ENCODE results near the gene VIL1. TPM values are rescaled to one million over a fixed set of nuclear protein-coding genes. Genes with fewer than 3 reads are reported as not detected.

The VIL1 gene
- polyA plus RNA-seq, 1 donor from 2014 or later, result not detected

- Histone ChIP-seq H3F3A (ENCODE audit: insufficient read depth, low read length, poor library complexity, severe bottlenecking) (no peaks in the 10 kb centered on the region), H3K9me3 (ENCODE audit: low read length) (no peaks in the 10 kb centered on the region), H3K9me2 (ENCODE audit: insufficient read depth, low read length) (no peaks in the 10 kb centered on the region), H3K27me3 (ENCODE audit: insufficient read depth, low read depth, low read length) (no peaks in the 10 kb centered on the region), H4K20me1 (ENCODE audit: insufficient read depth) (no peaks in the 10 kb centered on the region), H3K4me2 (ENCODE audit: low read length) (no peak overlapping the region), H3K36me3 (ENCODE audit: insufficient read depth, low read length) (no peaks in the 10 kb centered on the region), H3K27ac (ENCODE audit: low read length) (no peak overlapping the region), H3K4me3 (ENCODE audit: low read length) (no peak overlapping the region), H3K9ac (ENCODE audit: low read length) (no peak overlapping the region), H2AFZ (ENCODE audit: low read depth, low read length) (no peak overlapping the region), H3K79me2 (replicated peaks; ENCODE audit: insufficient read depth, low read length) (no peaks in the 10 kb centered on the region)
- TF ChIP-seq SMC3 (conservative IDR thresholded peaks at IDR 0.05; ENCODE audit: poor library complexity) (no peak), EP300 (conservative IDR thresholded peaks at IDR 0.05; ENCODE audit: poor library complexity, severe bottlenecking) (no peak), POLR2AphosphoS5 (IDR thresholded peaks at IDR 0.05) (no peak), MXI1 (conservative IDR thresholded peaks at IDR 0.05; ENCODE audit: poor library complexity, severe bottlenecking) (no peak), RAD21 (conservative IDR thresholded peaks at IDR 0.05) (no peak), TAF1 (IDR thresholded peaks at IDR 0.05; ENCODE audit: low read depth) (no peak), EZH2 (IDR thresholded peaks at IDR 0.05; ENCODE audit: borderline replicate concordance, insufficient read depth, low read length, poor library complexity, severe bottlenecking) (no peak)
- TF ChIP-seq, protein P1, sequence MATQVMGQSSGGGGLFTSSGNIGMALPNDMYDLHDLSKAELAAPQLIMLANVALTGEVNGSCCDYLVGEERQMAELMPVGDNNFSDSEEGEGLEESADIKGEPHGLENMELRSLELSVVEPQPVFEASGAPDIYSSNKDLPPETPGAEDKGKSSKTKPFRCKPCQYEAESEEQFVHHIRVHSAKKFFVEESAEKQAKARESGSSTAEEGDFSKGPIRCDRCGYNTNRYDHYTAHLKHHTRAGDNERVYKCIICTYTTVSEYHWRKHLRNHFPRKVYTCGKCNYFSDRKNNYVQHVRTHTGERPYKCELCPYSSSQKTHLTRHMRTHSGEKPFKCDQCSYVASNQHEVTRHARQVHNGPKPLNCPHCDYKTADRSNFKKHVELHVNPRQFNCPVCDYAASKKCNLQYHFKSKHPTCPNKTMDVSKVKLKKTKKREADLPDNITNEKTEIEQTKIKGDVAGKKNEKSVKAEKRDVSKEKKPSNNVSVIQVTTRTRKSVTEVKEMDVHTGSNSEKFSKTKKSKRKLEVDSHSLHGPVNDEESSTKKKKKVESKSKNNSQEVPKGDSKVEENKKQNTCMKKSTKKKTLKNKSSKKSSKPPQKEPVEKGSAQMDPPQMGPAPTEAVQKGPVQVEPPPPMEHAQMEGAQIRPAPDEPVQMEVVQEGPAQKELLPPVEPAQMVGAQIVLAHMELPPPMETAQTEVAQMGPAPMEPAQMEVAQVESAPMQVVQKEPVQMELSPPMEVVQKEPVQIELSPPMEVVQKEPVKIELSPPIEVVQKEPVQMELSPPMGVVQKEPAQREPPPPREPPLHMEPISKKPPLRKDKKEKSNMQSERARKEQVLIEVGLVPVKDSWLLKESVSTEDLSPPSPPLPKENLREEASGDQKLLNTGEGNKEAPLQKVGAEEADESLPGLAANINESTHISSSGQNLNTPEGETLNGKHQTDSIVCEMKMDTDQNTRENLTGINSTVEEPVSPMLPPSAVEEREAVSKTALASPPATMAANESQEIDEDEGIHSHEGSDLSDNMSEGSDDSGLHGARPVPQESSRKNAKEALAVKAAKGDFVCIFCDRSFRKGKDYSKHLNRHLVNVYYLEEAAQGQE (IDR thresholded peaks at IDR 0.05; ENCODE audit: borderline replicate concordance), result no peak
- TF ChIP-seq, protein P2, sequence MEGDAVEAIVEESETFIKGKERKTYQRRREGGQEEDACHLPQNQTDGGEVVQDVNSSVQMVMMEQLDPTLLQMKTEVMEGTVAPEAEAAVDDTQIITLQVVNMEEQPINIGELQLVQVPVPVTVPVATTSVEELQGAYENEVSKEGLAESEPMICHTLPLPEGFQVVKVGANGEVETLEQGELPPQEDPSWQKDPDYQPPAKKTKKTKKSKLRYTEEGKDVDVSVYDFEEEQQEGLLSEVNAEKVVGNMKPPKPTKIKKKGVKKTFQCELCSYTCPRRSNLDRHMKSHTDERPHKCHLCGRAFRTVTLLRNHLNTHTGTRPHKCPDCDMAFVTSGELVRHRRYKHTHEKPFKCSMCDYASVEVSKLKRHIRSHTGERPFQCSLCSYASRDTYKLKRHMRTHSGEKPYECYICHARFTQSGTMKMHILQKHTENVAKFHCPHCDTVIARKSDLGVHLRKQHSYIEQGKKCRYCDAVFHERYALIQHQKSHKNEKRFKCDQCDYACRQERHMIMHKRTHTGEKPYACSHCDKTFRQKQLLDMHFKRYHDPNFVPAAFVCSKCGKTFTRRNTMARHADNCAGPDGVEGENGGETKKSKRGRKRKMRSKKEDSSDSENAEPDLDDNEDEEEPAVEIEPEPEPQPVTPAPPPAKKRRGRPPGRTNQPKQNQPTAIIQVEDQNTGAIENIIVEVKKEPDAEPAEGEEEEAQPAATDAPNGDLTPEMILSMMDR (IDR thresholded peaks at IDR 0.05; ENCODE audit: poor library complexity, severe bottlenecking), result no peak
Observed at GRCh38 chr2:218432676-218433365, 13.9 kb downstream of the VIL1 start.

DNA sequence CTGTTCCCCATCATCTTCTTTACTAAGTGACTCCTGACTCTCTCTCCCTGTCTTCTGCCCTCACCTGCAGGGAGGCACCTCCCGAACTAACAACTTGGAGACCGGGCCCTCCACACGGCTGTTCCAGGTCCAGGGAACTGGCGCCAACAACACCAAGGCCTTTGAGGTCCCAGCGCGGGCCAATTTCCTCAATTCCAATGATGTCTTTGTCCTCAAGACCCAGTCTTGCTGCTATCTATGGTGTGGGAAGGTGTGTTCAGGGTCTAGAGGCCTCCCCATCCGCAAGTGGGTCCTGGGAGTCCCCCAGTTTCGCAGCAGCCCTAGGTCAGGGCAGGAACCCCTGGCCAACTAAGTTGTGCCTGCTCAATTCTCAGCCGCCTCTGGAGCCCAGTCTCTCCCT lies 15.5 kb downstream of the VIL1 start:
- Histone ChIP-seq H3K27ac (ENCODE audit: low read length) (no peak overlapping the region), H3K79me2 (replicated peaks; ENCODE audit: insufficient read depth, low read length) (no peaks in the 10 kb centered on the region), H3K4me3 (ENCODE audit: low read length) (no peak overlapping the region), H3K4me2 (ENCODE audit: low read length) (no peak overlapping the region), H3K36me3 (ENCODE audit: insufficient read depth, low read length) (no peaks in the 10 kb centered on the region), H3K9me2 (ENCODE audit: insufficient read depth, low read length) (no peaks in the 10 kb centered on the region), H4K20me1 (ENCODE audit: insufficient read depth) (no peaks in the 10 kb centered on the region), H3K9ac (ENCODE audit: low read length) (no peak overlapping the region), H2AFZ (ENCODE audit: low read depth, low read length) (no peak overlapping the region), H3K9me3 (ENCODE audit: low read length) (no peaks in the 10 kb centered on the region), H3F3A (ENCODE audit: insufficient read depth, low read length, poor library complexity, severe bottlenecking) (no peaks in the 10 kb centered on the region), H3K27me3 (ENCODE audit: insufficient read depth, low read depth, low read length) (no peaks in the 10 kb centered on the region)
- TF ChIP-seq, protein P1 (IDR thresholded peaks at IDR 0.05; ENCODE audit: borderline replicate concordance), result no peak
- TF ChIP-seq EZH2 (IDR thresholded peaks at IDR 0.05; ENCODE audit: borderline replicate concordance, insufficient read depth, low read length, poor library complexity, severe bottlenecking), result no peak
- no peak for TF ChIP-seq MXI1 (conservative IDR thresholded peaks at IDR 0.05; ENCODE audit: poor library complexity, severe bottlenecking)
- TF ChIP-seq POLR2AphosphoS5 (IDR thresholded peaks at IDR 0.05), result no peak
- TF ChIP-seq, protein P2 (IDR thresholded peaks at IDR 0.05; ENCODE audit: poor library complexity, severe bottlenecking), result no peak
- no peak for TF ChIP-seq SMC3 (conservative IDR thresholded peaks at IDR 0.05; ENCODE audit: poor library complexity)
- no peak for TF ChIP-seq RAD21 (conservative IDR thresholded peaks at IDR 0.05)
- TF ChIP-seq TAF1 (IDR thresholded peaks at IDR 0.05; ENCODE audit: low read depth), result no peak
- TF ChIP-seq EP300 (conservative IDR thresholded peaks at IDR 0.05; ENCODE audit: poor library complexity, severe bottlenecking), result no peak
